ENCODE measurements around the gene C16orf90.
A peak's percentile ranks its signal among the peaks of the same experiment; 100 is the strongest.

Gene C16orf90

DNA sequence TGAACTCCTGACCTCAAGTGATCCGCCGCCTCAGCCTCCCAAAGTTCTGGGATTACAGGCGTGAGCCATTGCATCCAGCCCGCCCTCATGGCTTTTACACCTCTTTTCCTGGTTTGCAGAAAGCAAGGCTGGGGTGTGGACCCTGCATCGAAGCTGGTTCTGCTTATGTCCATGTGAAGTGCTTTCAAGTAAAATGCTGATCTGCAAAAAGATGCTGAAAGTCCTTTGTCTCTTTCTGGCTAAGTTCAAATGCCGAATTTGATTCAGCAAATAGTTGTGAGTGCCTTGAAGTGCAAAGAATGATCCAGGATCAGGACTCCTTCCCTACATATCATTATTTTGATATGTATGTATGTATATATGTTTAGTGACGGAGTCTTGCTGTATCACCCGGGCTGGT lies 34.7 kb downstream of the C16orf90 start:
- FAIRE-seq = no peak

DNA sequence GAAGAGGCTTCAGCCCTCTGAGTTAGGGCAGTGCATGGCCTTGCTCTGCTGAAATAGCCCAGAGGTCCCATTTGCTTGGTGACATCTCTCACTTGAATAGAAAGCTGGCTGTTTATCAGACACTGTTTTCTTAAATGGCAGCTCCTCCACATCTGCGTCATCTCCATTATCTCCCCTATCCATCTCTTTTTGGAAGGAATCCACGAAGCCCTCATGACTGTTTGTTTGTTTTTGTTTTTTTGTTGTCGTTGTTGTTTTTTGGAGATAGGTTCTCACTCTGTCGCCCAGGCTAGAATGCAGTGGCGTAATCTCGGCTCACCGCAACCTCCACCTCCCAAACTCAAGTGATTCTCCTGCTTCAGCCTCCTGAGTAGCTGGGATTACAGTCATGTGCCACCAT lies 35.2 kb downstream of the C16orf90 start:
- FAIRE-seq = no peak

DNA sequence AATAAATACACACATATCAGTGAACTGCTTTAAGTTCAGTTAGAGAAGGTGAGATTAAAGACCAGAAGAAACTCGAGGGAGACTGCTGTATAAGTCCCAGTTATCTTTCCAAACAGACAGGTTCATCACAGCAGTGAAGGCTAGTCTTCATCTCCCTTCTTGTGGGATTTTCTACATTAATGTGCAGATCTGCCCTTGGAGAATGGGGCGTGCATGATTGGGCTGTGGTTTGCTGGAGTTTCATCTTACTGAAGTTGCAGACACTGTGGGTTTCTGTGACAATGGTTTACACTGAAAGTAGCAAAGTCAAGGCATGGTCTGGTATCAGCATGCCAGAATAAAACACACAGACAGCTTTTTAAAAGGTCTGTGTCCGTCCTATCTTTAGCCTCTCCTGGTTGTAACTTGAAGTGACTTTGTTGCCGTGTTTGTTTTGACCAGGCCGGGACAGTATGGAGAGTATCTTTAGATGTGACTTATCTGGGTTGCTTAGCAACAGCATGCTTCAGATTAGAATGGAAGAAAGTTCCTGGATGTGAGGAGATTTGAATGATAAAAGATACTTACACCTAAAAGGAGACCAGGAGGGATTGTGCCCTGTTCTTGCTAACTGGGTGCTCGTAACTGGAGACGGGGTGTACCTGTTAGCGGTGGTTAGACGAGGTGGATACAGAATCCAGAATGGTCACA lies 35.7 kb downstream of the C16orf90 start:
- FAIRE-seq = no peak

DNA sequence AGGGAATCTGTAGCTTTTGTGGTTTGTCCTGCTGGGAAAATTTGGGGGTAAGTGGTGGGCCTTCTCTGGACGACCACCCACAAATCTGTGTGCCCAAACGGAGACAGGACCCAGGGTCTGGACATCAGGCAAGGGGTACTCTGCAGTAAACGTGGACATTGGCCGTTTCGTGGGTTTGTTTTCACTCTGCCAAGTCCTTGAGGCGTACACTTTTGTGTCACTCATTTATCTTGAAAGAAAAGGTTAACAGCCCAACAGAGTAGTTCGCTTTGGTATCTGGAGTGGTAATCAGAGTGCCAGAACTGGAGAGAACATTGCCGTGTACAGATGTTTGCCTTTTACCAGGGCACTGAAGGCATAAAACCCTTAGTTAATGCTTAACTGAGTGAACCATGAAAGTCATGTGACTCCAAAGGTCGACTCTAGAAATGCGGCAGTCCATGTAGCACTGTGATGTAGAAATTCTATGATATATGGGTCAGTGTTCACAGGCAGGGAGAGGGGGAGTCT lies 36.4 kb downstream of the C16orf90 start:
- FAIRE-seq = peak; percentile 92

DNA sequence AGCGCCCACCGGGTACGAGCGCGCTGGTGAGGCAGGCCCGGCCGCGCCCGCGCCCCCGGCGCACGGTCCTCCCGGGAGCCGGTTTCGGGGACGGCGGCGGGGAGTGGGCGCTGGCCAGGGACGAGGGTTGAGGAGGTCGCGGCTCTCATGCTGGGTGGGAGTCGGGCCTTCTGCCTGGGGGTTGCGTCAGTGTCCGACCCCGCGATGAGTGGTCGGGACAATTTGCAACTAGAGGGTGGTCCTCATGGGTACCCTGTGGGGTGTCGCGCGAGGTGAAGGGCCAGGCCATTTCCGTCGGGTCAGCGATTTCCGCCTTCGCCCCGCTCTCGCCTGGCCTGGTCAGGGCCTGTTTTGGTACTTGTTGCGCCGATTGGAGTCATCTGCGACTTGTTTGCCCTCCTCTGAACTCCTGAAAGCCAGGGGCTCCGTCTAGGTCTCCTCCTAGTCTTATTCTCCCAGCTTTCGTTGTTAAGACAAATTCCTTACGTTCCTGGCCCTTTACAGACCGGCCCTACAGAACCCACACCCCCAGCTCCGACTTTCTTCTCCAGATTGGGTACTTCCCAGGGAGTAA lies 36.9 kb downstream of the C16orf90 start:
- FAIRE-seq = no peak

DNA sequence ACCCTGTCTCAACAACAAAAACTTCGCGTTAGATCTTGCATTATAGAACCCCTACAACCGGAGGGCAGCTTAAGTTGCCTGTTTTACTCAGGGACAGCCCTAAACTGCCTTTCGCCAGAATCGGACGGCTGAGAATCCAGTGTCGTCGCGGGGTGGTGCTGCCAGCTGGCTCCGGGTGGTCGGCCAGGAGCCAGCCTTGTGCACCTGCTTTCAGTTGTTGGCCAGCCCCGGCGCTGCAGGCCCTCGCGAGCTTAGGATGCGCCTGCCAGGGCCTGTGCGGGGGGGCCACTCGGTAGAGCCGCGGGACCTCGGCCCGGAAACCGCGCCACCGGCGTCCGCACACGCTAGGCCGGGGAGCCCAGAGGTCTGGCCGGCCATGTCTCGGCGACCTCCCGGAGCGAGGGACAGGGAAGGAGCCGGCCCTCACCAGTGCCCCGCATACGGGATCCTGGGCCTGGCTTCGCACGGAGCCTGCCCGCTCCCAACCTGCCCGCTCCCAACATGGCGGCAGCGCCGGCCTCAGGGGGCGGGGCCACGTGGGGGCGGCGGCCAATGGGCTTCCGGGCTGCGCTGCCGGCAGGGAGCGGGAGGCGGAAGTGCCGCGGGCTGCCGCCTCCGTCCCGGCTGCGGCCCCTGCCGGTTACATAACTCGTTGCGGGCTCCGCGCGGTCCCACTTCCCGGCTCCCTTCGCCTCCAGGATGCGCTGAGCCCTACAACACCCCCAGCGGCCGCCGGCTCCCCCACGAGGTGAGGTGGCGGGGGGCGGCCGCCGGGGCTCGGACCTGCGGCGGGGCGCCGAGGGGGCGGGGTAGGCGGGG lies 37.6 kb downstream of the C16orf90 start:
- no peak for FAIRE-seq

DNA sequence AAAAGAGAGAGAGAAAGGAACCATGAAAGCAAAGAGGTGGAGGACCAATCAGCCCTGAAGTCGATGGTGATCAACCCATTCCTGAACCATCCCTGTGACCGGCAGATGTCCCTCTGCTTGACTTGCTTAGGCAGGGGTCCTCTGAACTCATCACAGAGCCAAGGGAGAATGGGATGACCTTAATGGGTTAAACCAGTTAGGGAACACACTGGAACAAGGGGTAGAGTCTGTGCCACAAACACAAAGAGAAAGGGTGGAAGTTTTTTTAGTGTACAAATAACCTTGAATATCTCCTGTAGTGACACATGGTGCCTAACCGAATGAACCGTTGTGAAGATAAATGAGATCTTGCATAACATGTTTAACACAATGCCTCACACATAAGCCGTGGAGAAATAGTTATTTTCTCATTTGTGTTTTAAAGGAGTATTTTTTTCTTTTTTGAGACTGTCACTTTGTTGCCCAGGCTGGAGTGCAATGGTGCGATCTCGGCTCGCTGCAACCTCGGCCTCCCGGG lies 40.6 kb downstream of the C16orf90 start:
- FAIRE-seq = no peak

DNA sequence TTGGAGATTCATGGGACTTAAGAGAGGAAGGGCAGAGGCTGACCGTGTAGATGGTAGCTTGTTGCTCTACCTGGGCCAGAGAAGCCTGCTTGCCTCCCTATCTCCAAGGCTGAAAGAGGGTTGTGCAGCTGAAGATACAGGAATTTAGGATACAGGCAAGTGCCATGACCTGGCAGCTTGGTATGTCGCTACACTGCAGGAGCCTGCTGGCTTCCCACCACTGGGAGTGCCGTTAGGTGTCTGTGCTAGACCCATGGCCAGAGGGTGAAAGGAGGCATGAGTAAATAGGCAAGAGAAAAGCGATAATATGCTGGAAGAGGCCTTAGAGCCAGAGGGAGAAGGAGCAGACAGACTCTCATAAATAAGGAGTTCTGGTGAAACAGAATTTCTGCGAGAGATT lies 41.2 kb downstream of the C16orf90 start:
- no peak for FAIRE-seq

DNA sequence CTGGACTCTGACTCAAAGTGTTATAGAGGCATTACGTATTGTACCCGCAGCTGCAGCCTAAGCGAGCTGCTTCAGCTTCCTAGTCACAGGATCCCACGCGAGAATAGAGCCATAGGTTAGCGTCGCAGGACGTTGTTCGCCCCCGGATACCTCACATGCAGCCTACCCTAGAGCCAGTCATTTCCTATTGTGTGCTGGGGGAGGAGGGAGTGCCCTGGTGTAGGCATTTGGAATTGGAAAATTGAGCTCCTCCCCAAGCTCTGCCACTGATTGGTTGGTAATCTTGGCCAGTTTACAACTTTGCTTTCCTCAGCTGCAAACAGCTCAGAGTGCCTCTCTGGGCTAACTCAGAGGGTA lies 51.3 kb downstream of the C16orf90 start:
- FAIRE-seq = no peak
